H1 (cell line): ENCODE results near the gene TMEM271.

ENCODE experiments used
- POLR2A ChIP-seq, 2 experiments: IDR thresholded peaks; 1 replicate in 1 of 2; 2 replicates in 1 of 2; pipeline ENCODE4 v1.6.1; 2011; ENCODE audit warnings: low read depth in 2 of 2, low read length in 2 of 2, mild to moderate bottlenecking in 2 of 2; ENCODE audit errors: control extremely low read depth in 1 of 2
- POLR2AphosphoS5 ChIP-seq: IDR thresholded peaks from 2 replicates; pipeline ENCODE4 v1.6.1; 2011; ENCODE audit warnings: low read depth, low read length
- RBBP5 ChIP-seq: IDR thresholded peaks from 2 replicates; pipeline ENCODE4 v1.7.1; 2012; ENCODE audit warnings: low read depth, mild to moderate bottlenecking, inconsistent platforms, low read length, moderate library complexity, borderline replicate concordance
- RFX5 ChIP-seq: IDR thresholded peaks from 2 replicates; pipeline ENCODE4 v1.6.1; 2011; ENCODE audit warnings: low read depth, low read length, improper control_type of control experiment, borderline replicate concordance
- ZNF274 ChIP-seq: IDR thresholded peaks from 2 replicates; pipeline ENCODE4 v1.7.0; 2012; ENCODE audit warnings: low read length, borderline replicate concordance; ENCODE audit errors: extremely low read depth

DNA sequence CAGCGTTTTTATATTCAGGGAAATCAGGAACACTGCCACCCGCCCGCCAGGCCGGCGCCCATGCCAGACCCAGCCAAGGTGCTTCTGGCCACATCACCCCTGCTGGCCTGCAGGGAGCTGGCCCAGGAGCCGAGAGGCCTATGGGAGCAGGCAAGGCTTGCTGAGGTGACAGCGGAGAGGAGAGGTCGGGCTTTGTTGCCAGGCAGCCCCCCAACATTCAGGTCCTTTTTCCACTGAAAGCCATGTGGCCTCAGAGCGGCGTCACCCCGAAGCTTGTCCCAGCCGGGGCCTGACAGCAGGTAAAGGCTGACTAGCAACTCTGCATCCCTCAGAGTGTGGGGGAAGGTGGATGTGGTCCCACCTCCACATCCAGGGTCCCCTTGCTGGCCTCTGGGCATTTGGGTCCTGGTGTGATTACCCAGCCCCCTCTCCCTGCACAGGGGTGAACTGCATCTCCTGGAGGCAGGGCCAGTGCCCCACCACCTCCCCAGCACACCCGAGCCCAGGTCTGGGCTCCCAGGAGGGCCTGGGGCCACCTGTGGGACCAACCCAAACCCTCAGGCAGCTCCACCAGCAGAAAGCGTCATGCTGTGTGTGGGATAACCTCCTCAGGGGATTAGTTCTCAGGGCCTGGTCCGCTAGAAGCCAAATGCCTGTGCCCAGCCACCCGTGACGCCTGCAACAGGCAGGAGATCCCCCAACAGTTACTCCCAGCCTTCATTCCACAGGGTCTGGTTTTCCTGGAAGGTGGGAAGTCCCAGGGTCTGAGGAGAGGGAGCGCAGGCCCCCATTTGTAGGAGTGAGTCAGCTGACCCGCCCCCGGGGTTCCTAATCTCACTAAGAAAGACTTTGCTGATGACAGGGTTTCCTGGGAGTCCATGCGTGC lies 48.9 kb upstream of the TMEM271 start, which contains the start of gene PDE6B:
- TF ChIP-seq POLR2AphosphoS5 (no peak), RBBP5 (0 out of 2 replicates have a peak, but pooled peaks have one; percentile 18), POLR2A (IDR thresholded peaks at IDR 0.05; ENCODE audit: control extremely low read depth in 1 of 2, low read depth in 2 of 2, low read length in 2 of 2) (no peak), RFX5 (no peak), ZNF274 (no peak)
